BLaER1 treated with 17β-estradiol and CSF1 and Interleukin-3, amounts not matched to agents 10 nM and 100 nM (cell line): Measurements from ENCODE around the gene AK5.
"Not testable (repeated sequence)": the region's sequence is repeated elsewhere in the genome, so short reads cannot be mapped to it uniquely, and the experiment has no call there.

Experiments
- H3K27ac ChIP-seq, 11 experiments: shearing (Covaris generic); formaldehyde crosslinking; 2 replicates each; pipeline ENCODE4 v1.8.1; 2022
- H3K27me3 ChIP-seq, 11 experiments: shearing (Covaris generic); formaldehyde crosslinking; 2 replicates each; pipeline ENCODE4 v1.8.1; 2022
- H3K36me3 ChIP-seq, 11 experiments: shearing (Covaris generic); formaldehyde crosslinking; 2 replicates each; pipeline ENCODE4 v1.8.1; 2022
- H3K4me1 ChIP-seq, 10 experiments: shearing (Covaris generic); formaldehyde crosslinking; 2 replicates each; pipeline ENCODE4 v1.8.1; 2022
- H3K4me2 ChIP-seq, 11 experiments: shearing (Covaris generic); formaldehyde crosslinking; 2 replicates each; pipeline ENCODE4 v1.8.1; 2022
- H3K4me3 ChIP-seq, 10 experiments: shearing (Covaris generic); formaldehyde crosslinking; 2 replicates each; pipeline ENCODE4 v1.8.1; 2022
- H3K9ac ChIP-seq, 11 experiments: shearing (Covaris generic); formaldehyde crosslinking; 2 replicates each; pipeline ENCODE4 v1.8.1; 2022
- H3K9me3 ChIP-seq, 11 experiments: shearing (Covaris generic); formaldehyde crosslinking; replicated peaks in 1 of 11; 2 replicates each; pipeline ENCODE4 v1.8.1; 2022
- H4K20me1 ChIP-seq, 11 experiments: shearing (Covaris generic); formaldehyde crosslinking; 2 replicates each; pipeline ENCODE4 v1.8.1; 2022
- Cebpa-rat ChIP-seq, 11 experiments: shearing (Covaris generic); IDR thresholded peaks; 2 replicates each; pipeline ENCODE4 v1.8.1; 2022

AK5 gene

DNA sequence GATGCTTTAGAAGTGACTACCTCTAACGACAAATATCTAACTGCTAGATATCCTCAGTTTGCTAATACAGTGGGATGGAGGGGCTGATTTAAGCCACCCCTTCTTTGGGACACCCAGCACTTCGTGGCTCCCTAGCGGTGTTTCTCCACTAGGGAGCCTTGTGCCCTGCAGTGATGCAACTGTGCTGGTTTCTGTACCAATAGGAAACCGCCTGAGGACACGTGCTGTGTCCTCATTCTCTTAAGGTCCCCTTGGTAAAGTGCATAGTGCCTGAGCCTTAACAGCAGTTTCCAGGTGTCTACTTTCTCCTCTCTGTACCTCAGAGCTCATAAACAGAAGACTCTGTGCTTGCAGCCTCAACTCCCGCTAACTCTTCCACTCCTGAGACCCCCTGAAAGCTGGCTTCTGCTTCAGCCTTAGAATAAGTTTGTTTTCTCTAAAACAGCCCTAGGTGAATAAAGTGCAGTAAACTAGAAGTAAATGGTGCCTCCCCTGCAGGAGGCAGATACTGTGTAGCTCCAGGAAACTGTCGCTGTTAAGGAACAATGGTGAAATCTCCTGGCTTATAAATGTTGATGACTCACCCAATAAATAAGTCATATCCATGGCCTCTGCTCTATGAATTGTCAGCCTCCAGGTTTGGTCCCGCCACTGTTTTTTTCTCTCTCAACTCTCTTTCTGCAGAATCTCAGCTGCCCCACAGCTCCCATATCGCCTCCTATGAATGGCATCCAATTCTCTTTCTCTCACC, 130.4 kb downstream of the AK5 start:
- H3K27ac ChIP-seq = peak overlapping the region in 9 of 11 experiments; percentile 56 to 72 (median 66); a peak in 15 of 22 replicates
- peaks cover 44 to 56% (median 50%) of the 10 kb centered on the region in 10 experiments for H3K4me1 ChIP-seq
- peaks cover 0 to 12% (median 0%) of the 10 kb centered on the region in 11 experiments; a peak in 3 of 22 replicates for H4K20me1 ChIP-seq
- H3K4me2 ChIP-seq = peak overlapping the region; percentile 77 to 94 (median 87)
- TF ChIP-seq Cebpa-rat (IDR thresholded peaks at IDR 0.05) = peak in 2 of 11 experiments; percentile 10 to 29; a peak in 1 of 22 replicates
- H3K9me3 ChIP-seq = peaks cover 5 to 18% (median 15%) of the 10 kb centered on the region in 11 experiments; a peak in 20 of 22 replicates
- H3K27me3 ChIP-seq = peaks cover 0 to 79% (median 0%) of the 10 kb centered on the region in 11 experiments; a peak in 5 of 22 replicates
- H3K4me3 ChIP-seq = peak overlapping the region in 2 of 10 experiments; percentile 22 to 42; a peak in 3 of 20 replicates
- H3K9ac ChIP-seq = peak overlapping the region in 4 of 11 experiments; percentile 10 to 56 (median 38); a peak in 2 of 22 replicates
- H3K36me3 ChIP-seq = no peaks in the 10 kb centered on the region

DNA sequence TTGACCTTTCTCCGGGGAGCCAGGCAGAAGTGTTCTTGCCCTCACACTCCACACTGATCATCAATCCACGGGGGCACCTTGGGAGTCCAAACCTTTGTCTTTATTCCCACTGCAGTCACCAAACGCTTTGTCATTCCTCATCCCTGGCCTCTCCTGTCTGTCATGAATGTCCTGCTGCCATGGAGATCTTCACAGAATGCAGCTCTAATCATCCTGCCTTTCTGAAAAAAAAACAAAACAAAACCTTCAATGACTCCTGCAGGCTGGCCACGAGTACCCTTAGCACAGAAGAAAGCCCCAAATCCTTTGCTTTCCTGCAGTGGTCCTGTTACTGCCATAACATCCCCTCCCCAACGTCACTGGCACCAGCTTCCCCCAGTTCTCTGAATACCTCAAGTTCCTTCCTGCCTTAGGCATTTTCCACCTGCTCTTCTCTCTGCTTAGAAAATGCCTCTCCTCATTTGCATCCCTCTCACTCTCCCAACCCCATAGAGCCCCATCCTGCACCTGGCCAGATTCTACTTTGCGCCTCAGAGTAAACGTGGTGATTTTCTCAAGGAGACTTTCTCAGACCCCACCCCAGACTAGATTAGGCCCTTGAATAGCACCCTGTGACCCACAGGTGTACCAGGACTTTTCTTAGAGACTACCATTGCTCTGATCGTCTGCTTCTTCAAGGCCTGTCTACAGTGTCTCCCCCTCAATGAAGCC, 131.2 kb downstream of the AK5 start:
- Histone ChIP-seq H3K9me3 (peaks cover 12 to 25% (median 22%) of the 10 kb centered on the region in 11 experiments), H3K4me3 (peak overlapping the region in 7 of 10 experiments; percentile 2 to 48 (median 22); a peak in 9 of 20 replicates), H3K4me2 (peak overlapping the region; percentile 77 to 94 (median 87)), H3K4me1 (peaks cover 44 to 56% (median 50%) of the 10 kb centered on the region in 10 experiments), H3K9ac (peak overlapping the region in 9 of 11 experiments; percentile 10 to 56 (median 39); a peak in 14 of 22 replicates), H3K27me3 (peaks cover 0 to 78% (median 0%) of the 10 kb centered on the region in 11 experiments; a peak in 5 of 22 replicates), H3K27ac (peak overlapping the region in 9 of 11 experiments; percentile 56 to 72 (median 66); a peak in 18 of 22 replicates), H4K20me1 (peaks cover 0 to 12% (median 0%) of the 10 kb centered on the region in 11 experiments; a peak in 3 of 22 replicates), H3K36me3 (no peaks in the 10 kb centered on the region)
- no peak for TF ChIP-seq Cebpa-rat (IDR thresholded peaks at IDR 0.05)

DNA sequence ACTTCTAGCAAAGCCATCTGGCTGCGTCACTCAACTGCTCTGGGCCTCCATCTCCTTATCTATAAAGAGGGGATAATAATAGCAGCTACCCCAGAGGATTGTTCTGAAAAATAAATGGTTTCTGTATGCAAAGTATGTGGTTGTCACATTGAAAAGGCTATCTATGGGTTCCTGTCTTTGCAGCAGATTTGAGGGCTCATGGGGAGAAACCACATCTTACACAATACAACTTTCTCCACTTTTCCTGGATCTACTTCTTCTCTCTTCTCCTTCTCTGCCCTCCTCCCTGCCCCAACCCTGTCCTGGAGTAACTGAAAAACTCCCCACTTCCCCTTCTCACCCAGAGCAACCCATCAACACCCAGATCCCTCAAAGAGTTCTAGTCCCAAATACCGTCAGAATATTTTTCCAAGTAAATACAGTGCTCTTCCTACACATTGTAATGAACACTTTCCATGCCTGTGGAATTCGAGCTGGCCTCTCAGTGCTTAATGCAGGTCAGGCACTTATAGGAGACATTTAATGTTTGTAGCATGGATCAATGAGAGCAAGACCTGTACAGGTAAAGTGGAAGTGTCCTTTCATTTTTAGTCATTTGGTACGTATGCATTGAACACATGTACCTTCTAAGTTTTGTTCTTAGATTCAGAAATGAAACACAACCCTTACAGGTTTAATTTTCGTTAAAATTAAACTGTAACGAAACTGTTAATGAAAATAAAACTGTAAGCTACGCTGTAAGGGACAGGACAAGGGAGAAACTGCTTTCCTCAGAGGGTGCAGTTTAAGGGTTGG, 131.9 kb downstream of the AK5 start:
- H3K27ac ChIP-seq = peak overlapping the region in 9 of 11 experiments; percentile 56 to 72 (median 66); a peak in 17 of 22 replicates
- H3K9me3 ChIP-seq = peaks cover 20 to 32% (median 28%) of the 10 kb centered on the region in 11 experiments
- H3K9ac ChIP-seq = peak overlapping the region in 9 of 11 experiments; percentile 10 to 56 (median 39); a peak in 12 of 22 replicates
- H3K36me3 ChIP-seq = no peaks in the 10 kb centered on the region
- H3K27me3 ChIP-seq = peaks cover 0 to 81% (median 0%) of the 10 kb centered on the region in 11 experiments; a peak in 5 of 22 replicates
- H3K4me2 ChIP-seq = peak overlapping the region; percentile 77 to 94 (median 87)
- peaks cover 0 to 12% (median 0%) of the 10 kb centered on the region in 11 experiments; a peak in 3 of 22 replicates for H4K20me1 ChIP-seq
- peaks cover 44 to 56% (median 50%) of the 10 kb centered on the region in 10 experiments for H3K4me1 ChIP-seq
- peak in 8 of 11 experiments; percentile 25 to 69 (median 57); a peak in 8 of 22 replicates for TF ChIP-seq Cebpa-rat (IDR thresholded peaks at IDR 0.05)
- H3K4me3 ChIP-seq = peak overlapping the region in 7 of 10 experiments; percentile 2 to 48 (median 22); a peak in 8 of 20 replicates

DNA sequence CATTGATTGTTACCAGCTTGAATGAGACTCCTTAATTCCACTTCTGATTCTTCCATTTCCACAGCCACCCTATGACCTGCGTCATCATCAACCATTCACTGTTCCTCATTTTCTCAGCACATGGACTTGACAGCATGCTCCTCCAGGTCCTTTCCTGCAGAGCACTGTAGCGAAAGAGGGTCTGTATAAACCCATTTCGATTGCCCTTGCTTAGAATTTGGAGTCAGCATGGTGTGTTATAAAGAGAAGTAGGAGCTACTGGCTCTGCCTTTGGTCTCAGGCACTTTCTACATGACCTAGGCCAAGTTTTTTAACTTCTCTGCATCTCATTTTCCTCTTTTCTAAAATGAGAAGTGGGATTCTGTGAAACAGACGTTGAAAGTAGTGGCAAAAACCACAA, 133.8 kb downstream of the AK5 start:
- peak overlapping the region in 4 of 11 experiments; percentile 13 to 58 (median 32); a peak in 7 of 22 replicates for H3K27ac ChIP-seq
- no peak for TF ChIP-seq Cebpa-rat (IDR thresholded peaks at IDR 0.05)
- no peak overlapping the region for H3K9ac ChIP-seq
- no peak overlapping the region for H3K4me3 ChIP-seq
- H3K4me1 ChIP-seq = peaks cover 44 to 58% (median 50%) of the 10 kb centered on the region in 10 experiments
- H4K20me1 ChIP-seq = peaks cover 0 to 12% (median 0%) of the 10 kb centered on the region in 11 experiments; a peak in 3 of 22 replicates
- H3K36me3 ChIP-seq = no peaks in the 10 kb centered on the region
- H3K9me3 ChIP-seq = peaks cover 22 to 36% (median 25%) of the 10 kb centered on the region in 11 experiments
- H3K4me2 ChIP-seq = peak overlapping the region; percentile 35 to 94 (median 85); a peak in 21 of 22 replicates
- H3K27me3 ChIP-seq = peaks cover 0 to 89% (median 0%) of the 10 kb centered on the region in 11 experiments; a peak in 5 of 22 replicates

DNA sequence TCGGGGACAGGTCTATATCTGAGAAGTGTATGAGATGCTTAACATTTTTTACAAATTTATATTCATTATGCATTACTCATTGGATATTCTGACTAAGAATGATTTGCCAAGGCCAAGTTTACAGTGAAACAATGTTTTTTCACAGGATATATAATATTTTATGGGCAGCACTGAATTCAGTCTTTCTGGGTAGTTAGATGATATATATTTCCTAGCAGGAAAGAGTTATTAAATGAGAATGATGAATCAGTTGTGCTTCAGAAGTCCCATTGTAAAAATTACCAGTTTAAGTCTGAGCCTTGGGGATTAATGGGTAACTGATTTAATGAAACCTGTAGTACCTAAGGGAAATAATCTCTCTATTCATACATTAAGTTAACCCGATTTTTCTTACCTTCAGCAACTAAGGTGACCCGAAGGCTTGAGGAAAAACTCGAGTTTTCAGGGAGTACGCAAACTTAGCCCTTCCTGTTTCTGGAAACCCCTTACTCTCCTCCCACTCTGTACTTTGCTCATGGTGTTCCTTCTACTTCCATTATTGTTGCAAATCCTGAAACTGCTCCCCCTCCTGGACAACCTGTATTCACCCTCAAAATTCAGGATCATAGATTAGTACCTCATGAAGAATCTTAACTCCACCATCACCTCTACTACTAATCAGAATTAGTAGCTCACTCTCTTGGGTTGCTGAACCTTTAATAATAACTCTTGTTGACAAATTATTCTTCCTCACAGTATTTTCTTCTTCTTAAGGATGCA, 135.1 kb downstream of the AK5 start:
- no peak overlapping the region for H3K9ac ChIP-seq
- H3K27me3 ChIP-seq = peaks cover 0 to 88% (median 0%) of the 10 kb centered on the region in 11 experiments; a peak in 6 of 22 replicates
- H3K4me3 ChIP-seq = no peak overlapping the region
- no peak for TF ChIP-seq Cebpa-rat (IDR thresholded peaks at IDR 0.05)
- peaks cover 22 to 36% (median 26%) of the 10 kb centered on the region in 11 experiments for H3K9me3 ChIP-seq
- H3K4me2 ChIP-seq = peak overlapping the region in 4 of 11 experiments; percentile 3 to 91 (median 70); a peak in 3 of 22 replicates
- H3K36me3 ChIP-seq = no peaks in the 10 kb centered on the region
- peaks cover 44 to 63% (median 56%) of the 10 kb centered on the region in 10 experiments for H3K4me1 ChIP-seq
- H4K20me1 ChIP-seq = peaks cover 0 to 12% (median 0%) of the 10 kb centered on the region in 11 experiments; a peak in 3 of 22 replicates
- no peak overlapping the region for H3K27ac ChIP-seq

DNA sequence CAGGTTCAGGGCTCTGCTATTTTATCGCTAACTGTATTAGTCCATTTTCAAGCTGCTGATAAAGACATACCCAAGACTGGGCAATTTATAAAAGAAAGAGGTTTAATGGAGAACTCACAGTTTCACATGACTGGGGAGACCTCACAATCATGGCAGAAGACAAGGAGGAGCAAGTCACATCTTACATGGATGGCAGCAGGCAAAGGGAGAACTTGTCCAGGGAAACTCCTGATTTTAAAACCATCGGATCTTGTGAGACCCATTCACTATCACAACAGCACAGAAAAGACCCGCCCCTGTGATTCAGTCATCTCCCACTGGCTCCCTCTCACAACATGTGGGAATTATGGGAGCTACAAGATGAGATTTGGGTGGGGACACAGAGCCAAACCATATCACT, 136.2 kb downstream of the AK5 start:
- peaks cover 23 to 36% (median 29%) of the 10 kb centered on the region in 11 experiments for H3K9me3 ChIP-seq
- H3K4me1 ChIP-seq = peaks cover 32 to 57% (median 48%) of the 10 kb centered on the region in 10 experiments
- H4K20me1 ChIP-seq = peaks cover 0 to 12% (median 0%) of the 10 kb centered on the region in 11 experiments; a peak in 3 of 22 replicates
- peaks cover 0 to 85% (median 0%) of the 10 kb centered on the region in 11 experiments; a peak in 5 of 22 replicates for H3K27me3 ChIP-seq
- not testable (repeated sequence) for H3K36me3 ChIP-seq, H3K9ac ChIP-seq, H3K4me2 ChIP-seq, H3K27ac ChIP-seq, H3K4me3 ChIP-seq

DNA sequence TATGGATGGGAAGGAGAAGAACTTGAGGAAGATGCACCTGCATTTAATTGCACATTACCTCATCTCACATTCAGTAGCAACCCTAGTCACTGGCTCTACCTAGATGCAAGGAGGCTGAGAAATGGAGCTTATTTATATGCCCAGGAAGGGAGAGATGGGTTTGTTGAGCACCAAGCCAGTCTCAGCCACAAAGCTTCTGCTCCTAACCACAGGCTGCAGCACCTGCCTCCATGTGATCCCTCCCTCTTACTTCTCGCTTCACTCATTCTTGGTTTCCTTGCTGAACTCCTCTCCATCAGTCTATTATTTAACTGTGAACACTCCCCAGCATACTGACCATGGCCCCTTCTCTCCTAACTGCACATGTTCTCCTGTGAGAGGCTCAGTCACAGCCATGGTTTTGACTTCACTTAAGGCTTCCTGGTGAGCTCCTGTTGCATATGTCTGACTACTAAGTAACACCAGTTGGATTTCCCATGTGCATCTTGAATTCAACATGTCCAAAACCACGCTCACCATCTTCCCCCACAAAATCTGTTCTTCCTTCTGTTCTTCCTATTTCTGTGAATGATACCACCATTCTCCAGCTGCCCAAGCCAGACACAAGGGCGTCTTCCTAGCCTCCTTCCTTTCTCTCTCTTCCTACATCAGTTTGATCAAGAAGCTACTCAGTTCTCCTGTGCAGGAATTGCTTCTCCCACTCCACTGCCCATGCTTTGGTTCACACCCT, 139.8 kb downstream of the AK5 start:
- Histone ChIP-seq H3K9me3 (peaks cover 37 to 63% (median 46%) of the 10 kb centered on the region in 11 experiments), H3K27ac (no peak overlapping the region), H3K9ac (no peak overlapping the region), H3K4me2 (peak overlapping the region in 10 of 11 experiments; percentile 20 to 70 (median 62); a peak in 18 of 22 replicates), H3K4me1 (peaks cover 0 to 22% (median 14%) of the 10 kb centered on the region in 10 experiments; a peak in 17 of 20 replicates), H3K36me3 (no peaks in the 10 kb centered on the region), H3K4me3 (no peak overlapping the region), H3K27me3 (peaks cover 0 to 84% (median 0%) of the 10 kb centered on the region in 11 experiments; a peak in 5 of 22 replicates), H4K20me1 (no peaks in the 10 kb centered on the region)
- TF ChIP-seq Cebpa-rat (IDR thresholded peaks at IDR 0.05) = no peak
